Calu3 (cell line): Measurements from ENCODE around the gene CYP4F3. TPM values are rescaled to one million over a fixed set of nuclear protein-coding genes. Genes with fewer than 3 reads are reported as not detected.

Experiments used
- BruUV-seq: library from RNA; stranded (reverse); fragments of 400-500 nt; replicated peaks from 2 replicates; lab custom pipeline; 2021; lab: Mats Ljungman, UMichigan
- CTCF ChIA-PET: fragments of 300-600 bp; sonication (Branson Sonifier 250); formaldehyde crosslinking; loops from one replicate; lab custom pipeline; 2022; ENCODE audit warnings: antibody characterized with exemption; lab: Charles Lee
- DNase-seq: peaks from one replicate; pipeline ENCODE4 v3.0.0; 2022
- H3K27ac Mint-ChIP-seq: one replicate; pipeline ENCODE4 v1.8.0; 2022; ENCODE audit warnings: mixed read lengths; ENCODE audit not compliant: unreplicated experiment
- H3K27me3 Mint-ChIP-seq: one replicate; pipeline ENCODE4 v1.8.0; 2022; ENCODE audit warnings: mixed read lengths; ENCODE audit not compliant: unreplicated experiment
- H3K36me3 Mint-ChIP-seq: one replicate; pipeline ENCODE4 v1.8.0; 2022; ENCODE audit warnings: mild to moderate bottlenecking, moderate library complexity, mixed read lengths; ENCODE audit not compliant: insufficient read depth, unreplicated experiment
- H3K4me1 Mint-ChIP-seq: one replicate; pipeline ENCODE4 v1.8.0; 2022; ENCODE audit warnings: mild to moderate bottlenecking, low read depth, mixed read lengths; ENCODE audit not compliant: unreplicated experiment
- H3K4me3 Mint-ChIP-seq: one replicate; pipeline ENCODE4 v1.8.0; 2022; ENCODE audit warnings: mild to moderate bottlenecking, low read depth, moderate library complexity, mixed read lengths; ENCODE audit not compliant: unreplicated experiment
- H3K9me3 Mint-ChIP-seq: one replicate; pipeline ENCODE4 v1.8.0; 2022; ENCODE audit warnings: low read depth, mixed read lengths; ENCODE audit not compliant: unreplicated experiment
- CTCF ChIP-seq: fragments of 200-600 bp; IDR thresholded peaks from one replicate; pipeline ENCODE4 v1.8.0; 2022; ENCODE audit warnings: antibody characterized with exemption; ENCODE audit not compliant: unreplicated experiment
- intact Hi-C: fragments of 100-400 bp; cut with micrococcal nuclease; formaldehyde crosslinking; loops from one replicate; pipeline ENCODE4 v1.10.0; 2022; ENCODE audit not compliant: unreplicated experiment
- total RNA-seq: library from RNA; stranded (reverse); gene quantifications from 2 replicates; pipeline ENCODE4 v1.2.3, GENCODE V29; 2022

The CYP4F3 gene
- total RNA-seq, 1 experiment from 2014 or later: 6.9 TPM

- no peaks in the 10 kb centered on the region for H3K36me3 Mint-ChIP-seq
- intact Hi-C loops: no loop called here
These were observed 18.9 kb upstream of the CYP4F3 start for GRCh38 chr19:15621801-15622200.

GRCh38 chr19:15622991-15623390 lies 17.7 kb upstream of the CYP4F3 start:
- Mint-ChIP-seq H3K27ac (no peak overlapping the region), H3K4me3 (no peak overlapping the region), H3K4me1 (peaks cover 17% of the 10 kb centered on the region), H3K27me3 (peaks cover 22% of the 10 kb centered on the region), H3K9me3 (peaks cover 2% of the 10 kb centered on the region), H3K36me3 (no peaks in the 10 kb centered on the region)
- BruUV-seq: no TSS peak
- intact Hi-C loops: no loop called here
- CTCF ChIA-PET: interaction anchor here (0.6 kb wide), 1 partner anchor 252 kb away, joined by 3 read pairs; no protein-coding TSS in a partner anchor
- TF ChIP-seq CTCF: no peak
- peak; percentile 41 for DNase-seq

More at GRCh38 chr19:15621801-15622200, 18.9 kb upstream of the CYP4F3 start:
- peaks cover 17% of the 10 kb centered on the region for H3K4me1 Mint-ChIP-seq
- TF ChIP-seq CTCF: no peak
- no peak for DNase-seq
- CTCF ChIA-PET: no interaction called here
- peaks cover 32% of the 10 kb centered on the region for H3K27me3 Mint-ChIP-seq
- no peak overlapping the region for H3K27ac Mint-ChIP-seq
- BruUV-seq: no TSS peak
- H3K4me3 Mint-ChIP-seq: no peak overlapping the region
- peaks cover 2% of the 10 kb centered on the region for H3K9me3 Mint-ChIP-seq

GRCh38 chr19:15623711-15624318 lies 16.9 kb upstream of the CYP4F3 start:
- Mint-ChIP-seq H3K4me3 (no peak overlapping the region), H3K9me3 (peaks cover 2% of the 10 kb centered on the region), H3K4me1 (peaks cover 17% of the 10 kb centered on the region), H3K36me3 (no peaks in the 10 kb centered on the region), H3K27me3 (peaks cover 14% of the 10 kb centered on the region), H3K27ac (no peak overlapping the region)
- TF ChIP-seq CTCF: no peak
- no TSS peak for BruUV-seq
- DNase-seq: peak; percentile 32
- CTCF ChIA-PET: no interaction called here
- intact Hi-C loops: no loop called here

- Mint-ChIP-seq H3K27ac (no peak overlapping the region), H3K4me3 (no peak overlapping the region), H3K4me1 (peaks cover 3% of the 10 kb centered on the region), H3K9me3 (no peaks in the 10 kb centered on the region), H3K27me3 (no peaks in the 10 kb centered on the region), H3K36me3 (no peaks in the 10 kb centered on the region)
- no TSS peak for BruUV-seq
- no peak for TF ChIP-seq CTCF
- intact Hi-C loops: loop anchor here (2.0 kb wide), 1 partner anchor 182 kb away; no protein-coding TSS in a partner anchor
- no peak for DNase-seq
- CTCF ChIA-PET: no interaction called here
These were observed 12.3 kb upstream of the CYP4F3 start for GRCh38 chr19:15628236-15629002.
